Gastroesophageal sphincter (tissue), 4 donors: Measurements from ENCODE around the gene OR1E2. TPM values are rescaled to one million over a fixed set of nuclear protein-coding genes. Genes with fewer than 3 reads are reported as not detected.

ENCODE experiments used
- ATAC-seq: fragments of 150-250 bp; one replicate; pipeline ENCODE4 v1.9.1; 2016; ENCODE audit warnings: mild to moderate bottlenecking, moderate library complexity
- H3K27ac ChIP-seq, 4 donors: fragments of 200-600 bp; sonication (generic) in 3 of 4; 1 replicate in 3 of 4; 2 replicates in 1 of 4; pipeline ENCODE4 v1.5.1; 2016 to 2019
- H3K27me3 ChIP-seq: fragments of 200-600 bp; sonication (generic); one replicate; pipeline ENCODE4 v1.5.1; 2019
- H3K36me3 ChIP-seq, 2 donors: fragments of 200-600 bp; sonication (generic); one replicate each; pipeline ENCODE4 v1.5.1; 2019; ENCODE audit warnings: control low read depth in 1 of 2
- H3K4me1 ChIP-seq, 3 donors: fragments of 200-600 bp; sonication (generic); 1 replicate in 2 of 3; 2 replicates in 1 of 3; pipeline ENCODE4 v1.5.1; 2016 to 2019; ENCODE audit warnings: control low read depth in 2 of 3
- H3K4me3 ChIP-seq, 2 donors: fragments of 200-600 bp; sonication (generic); one replicate each; pipeline ENCODE4 v1.5.1; 2019; ENCODE audit warnings: mild to moderate bottlenecking in 1 of 2, moderate library complexity in 1 of 2
- H3K9me3 ChIP-seq, 3 donors: fragments of 200-600 bp; sonication (generic); one replicate each; pipeline ENCODE4 v1.5.1; 2017 to 2019; ENCODE audit warnings: control low read depth in 2 of 3
- CTCF ChIP-seq, 4 experiments: fragments of 200-600 bp in 2 of 4; fragments of 450-650 bp in 2 of 4; sonication (generic) in 1 of 4; IDR thresholded peaks; one replicate each; pipeline ENCODE4 v1.5.1; 2017 to 2019; ENCODE audit warnings: antibody characterized with exemption in 4 of 4, mild to moderate bottlenecking in 2 of 4, moderate library complexity in 2 of 4
- EP300 ChIP-seq: sonication (generic); formaldehyde crosslinking; IDR thresholded peaks from one replicate; pipeline ENCODE4 v1.6.1; 2017; ENCODE audit warnings: antibody characterized with exemption, mild to moderate bottlenecking
- POLR2A ChIP-seq, 2 donors: fragments of 450-650 bp; IDR thresholded peaks; one replicate each; pipeline ENCODE4 v1.6.1; 2017; ENCODE audit warnings: antibody characterized with exemption in 2 of 2, mild to moderate bottlenecking in 2 of 2, moderate library complexity in 1 of 2
- POLR2AphosphoS5 ChIP-seq: sonication (generic); formaldehyde crosslinking; IDR thresholded peaks from one replicate; pipeline ENCODE4 v1.6.1; 2017; ENCODE audit warnings: antibody characterized with exemption
- WGBS, 2 donors: methylation state at CpG; one replicate each; pipeline ENCODE4 v1.1.5; 2018; ENCODE audit warnings: low coverage in 1 of 2; 5-methylcytosine and 5-hydroxymethylcytosine counted together
- total RNA-seq, 4 donors: library from RNA; depleted of rRNA; stranded (reverse); fragments of >200 nt; gene quantifications; one replicate each; pipeline ENCODE4 v1.1.0, GENCODE V29; 2016

The OR1E2 gene, protein sequence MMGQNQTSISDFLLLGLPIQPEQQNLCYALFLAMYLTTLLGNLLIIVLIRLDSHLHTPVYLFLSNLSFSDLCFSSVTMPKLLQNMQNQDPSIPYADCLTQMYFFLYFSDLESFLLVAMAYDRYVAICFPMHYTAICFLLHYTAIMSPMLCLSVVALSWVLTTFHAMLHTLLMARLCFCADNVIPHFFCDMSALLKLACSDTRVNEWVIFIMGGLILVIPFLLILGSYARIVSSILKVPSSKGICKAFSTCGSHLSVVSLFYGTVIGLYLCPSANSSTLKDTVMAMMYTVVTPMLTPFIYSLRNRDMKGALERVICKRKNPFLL
- not detected for total RNA-seq

GRCh38 chr17:3433741-3434140 is at the start of gene OR1E2:
Gene OR1E2, minus strand, starts transcription at chr17:3433841. Its CDS starts 0 bp downstream, at chr17:3433841.
- WGBS, 2 donors = 67 to 72% methylated on average over 3 of the region's 3 CpGs
- peaks cover 0 to 5% (median 0%) of the 10 kb centered on the region in 3 donors for H3K9me3 ChIP-seq
- no peak for ATAC-seq
- H3K4me1 ChIP-seq = no peaks in the 10 kb centered on the region
- no peaks in the 10 kb centered on the region for H3K36me3 ChIP-seq
- no peak within 1 kb of the TSS for H3K4me3 ChIP-seq
- H3K27me3 ChIP-seq = peaks cover 6% of the 10 kb centered on the region
- no peak for TF ChIP-seq EP300
- no peak for TF ChIP-seq POLR2AphosphoS5
- TF ChIP-seq POLR2A (IDR thresholded peaks at IDR 0.05) = no peak
- TF ChIP-seq CTCF (IDR thresholded peaks at IDR 0.05) = no peak
- H3K27ac ChIP-seq = no peak within 1 kb of the TSS

DNA sequence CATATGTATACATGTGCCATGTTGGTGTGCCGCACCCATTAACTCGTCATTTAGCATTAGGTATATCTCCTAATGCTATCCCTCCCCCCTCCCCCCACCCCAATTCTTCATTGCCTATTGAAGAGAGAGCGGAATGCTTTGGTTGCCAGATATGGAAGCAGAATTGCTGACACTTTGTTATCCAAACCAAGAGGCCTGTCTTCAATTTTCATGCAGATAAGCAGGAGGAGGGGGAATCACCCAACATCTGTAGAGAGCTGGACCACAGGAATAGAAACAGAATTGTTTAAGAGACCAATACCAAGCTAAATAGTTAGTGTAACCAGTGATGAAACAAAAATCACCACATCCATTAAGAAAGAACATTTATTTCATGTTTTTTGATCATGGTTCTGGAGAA is 49.2 kb upstream of the OR1E2 start:
- no peak for TF ChIP-seq EP300
- no peak for TF ChIP-seq POLR2AphosphoS5
- TF ChIP-seq POLR2A (IDR thresholded peaks at IDR 0.05) = no peak
- TF ChIP-seq CTCF (IDR thresholded peaks at IDR 0.05) = no peak
- Histone ChIP-seq H3K36me3 (no peaks in the 10 kb centered on the region), H3K27me3 (peaks cover 11% of the 10 kb centered on the region), H3K9me3 (no peaks in the 10 kb centered on the region), H3K4me3 (no peak overlapping the region), H3K27ac (no peak overlapping the region), H3K4me1 (no peaks in the 10 kb centered on the region)
- 24% methylated on average over 3 of the region's 3 CpGs; no CpG with 5 or more reads in 1 of the 2 donors for WGBS, 2 donors
- no peak for ATAC-seq

DNA sequence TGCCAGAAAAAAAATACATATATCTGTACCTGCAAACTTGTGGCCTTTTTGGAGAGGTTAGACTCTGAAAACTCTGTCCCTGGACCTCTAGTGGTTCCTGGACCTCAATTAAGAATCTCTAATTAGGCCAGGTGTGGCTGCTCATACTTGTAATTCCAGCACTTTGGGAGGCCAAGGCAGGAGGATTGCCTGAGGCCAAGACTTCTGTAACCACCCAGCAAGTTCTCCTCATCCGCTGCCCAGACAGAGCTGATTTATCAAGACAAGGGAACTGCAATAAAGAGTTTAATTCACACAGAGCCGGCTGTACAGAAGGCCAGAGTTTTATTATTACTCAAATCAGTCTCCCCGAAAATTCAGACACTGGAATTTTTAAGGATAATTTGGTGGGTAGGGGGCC is 46.3 kb upstream of the OR1E2 start:
- no peak overlapping the region for H3K4me3 ChIP-seq
- H3K4me1 ChIP-seq = peaks cover 0 to under 1% (median 0%) of the 10 kb centered on the region in 3 donors
- ATAC-seq = no peak
- no peaks in the 10 kb centered on the region for H3K36me3 ChIP-seq
- H3K9me3 ChIP-seq = no peaks in the 10 kb centered on the region
- H3K27me3 ChIP-seq = peaks cover 7% of the 10 kb centered on the region
- 67% methylated on average over 3 of the region's 3 CpGs for WGBS, 2 donors
- no peak overlapping the region for H3K27ac ChIP-seq
- TF ChIP-seq EP300 (no peak), POLR2A (IDR thresholded peaks at IDR 0.05) (no peak), POLR2AphosphoS5 (no peak), CTCF (IDR thresholded peaks at IDR 0.05) (no peak)

DNA sequence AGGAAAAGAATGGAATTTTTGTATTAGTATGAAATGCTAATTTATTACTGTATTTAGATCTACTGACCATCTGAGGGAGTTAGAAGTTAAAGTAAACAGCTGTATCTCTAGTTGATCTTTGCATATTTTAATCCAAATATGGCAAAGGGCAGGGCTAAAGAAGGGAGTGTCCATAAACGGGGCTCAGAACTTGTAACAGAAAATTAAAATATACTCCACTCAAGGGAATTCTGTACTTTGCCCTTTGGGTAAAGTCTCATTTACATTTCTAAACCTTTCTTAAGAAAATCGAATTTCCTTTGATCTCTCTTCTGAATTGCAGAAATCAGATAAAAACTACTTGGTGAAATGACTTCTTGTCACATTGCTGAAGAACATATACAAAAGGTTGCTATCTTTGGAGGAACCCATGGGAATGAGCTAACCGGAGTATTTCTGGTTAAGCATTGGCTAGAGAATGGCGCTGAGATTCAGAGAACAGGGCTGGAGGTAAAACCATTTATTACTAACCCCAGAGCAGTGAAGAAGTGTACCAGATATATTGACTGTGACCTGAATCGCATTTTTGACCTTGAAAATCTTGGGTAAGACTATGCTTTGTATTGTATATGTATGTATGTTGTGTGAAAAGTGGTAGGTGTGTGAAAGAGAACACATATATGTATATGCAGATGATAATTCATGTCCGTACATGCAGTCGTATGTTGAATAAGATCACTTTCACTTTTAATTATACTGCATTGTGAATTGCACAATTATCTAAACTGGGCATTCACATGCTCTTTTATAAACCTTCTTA is 42.4 kb upstream of the OR1E2 start, which contains the start of gene ASPA:
TSS of gene ASPA (plus strand) at position 186 of the 799 bp plus-strand sequence. CDS start at position 349, 163 bp downstream.
- TF ChIP-seq POLR2AphosphoS5 = no peak
- TF ChIP-seq CTCF (IDR thresholded peaks at IDR 0.05) = no peak
- TF ChIP-seq POLR2A (IDR thresholded peaks at IDR 0.05) = no peak
- no peak for TF ChIP-seq EP300
- Histone ChIP-seq H3K4me3 (peak within 1 kb of the TSS; percentile 41 to 44), H3K27ac (peak within 1 kb of the TSS in 3 of 4 donors; percentile 53 to 71 (median 70)), H3K9me3 (no peaks in the 10 kb centered on the region), H3K4me1 (peaks cover 0 to 13% (median 0%) of the 10 kb centered on the region in 3 donors), H3K27me3 (peaks cover 7% of the 10 kb centered on the region), H3K36me3 (no peaks in the 10 kb centered on the region)
- peak; percentile 45 for ATAC-seq
- 44 to 50% methylated on average over 7 of the region's 7 CpGs for WGBS, 2 donors
